Neural crest cell (in vitro differentiated cells): ENCODE data around the gene POLK. TPM values are rescaled to one million over a fixed set of nuclear protein-coding genes. Genes with fewer than 3 reads are reported as not detected.
A peak's percentile ranks its signal among the peaks of the same experiment; 100 is the strongest.

ENCODE experiments used
- DNase-seq: peaks from one replicate; pipeline ENCODE4 v3.0.0; 2021; ENCODE audit warnings: low read depth, mixed read lengths, low spot score
- H3K27ac Mint-ChIP-seq: one replicate; pipeline ENCODE4 v1.8.0; 2021; ENCODE audit warnings: mild to moderate bottlenecking, mixed read lengths; ENCODE audit not compliant: unreplicated experiment
- H3K27me3 Mint-ChIP-seq: 2 replicates; pipeline ENCODE4 v1.8.0; 2021; ENCODE audit warnings: low read depth, mild to moderate bottlenecking, mixed read lengths
- H3K36me3 Mint-ChIP-seq: 2 replicates; pipeline ENCODE4 v1.8.0; 2021; ENCODE audit warnings: low read depth, mild to moderate bottlenecking, mixed read lengths
- H3K4me1 Mint-ChIP-seq: 2 replicates; pipeline ENCODE4 v1.8.0; 2021; ENCODE audit warnings: mixed read lengths
- H3K4me3 Mint-ChIP-seq: one replicate; pipeline ENCODE4 v1.8.0; 2021; ENCODE audit warnings: mild to moderate bottlenecking, mixed read lengths
- H3K9me3 Mint-ChIP-seq: 2 replicates; pipeline ENCODE4 v1.8.0; 2021; ENCODE audit warnings: mixed read lengths
- long read RNA-seq: library from polyadenylated mRNA; unstranded; transcript quantifications from one replicate; pipeline ENCODE4 v2.0.0, GENCODE V29; 2020
- total RNA-seq: library from RNA; stranded (reverse); gene quantifications from 2 replicates; pipeline ENCODE4 v1.2.1, GENCODE V29; 2021
- TF ChIP-seq, protein P1 (sequence below): fragments of 200-600 bp; sonication (generic); conservative IDR thresholded peaks from 2 replicates; pipeline ENCODE4 v1.5.0; 2021; ENCODE audit warnings: antibody characterized with exemption, mild to moderate bottlenecking

Gene POLK
- 19.7 and 20.0 TPM in 2 replicates for total RNA-seq
- long read RNA-seq, full-length matches to known transcripts = 14 of 60 reads
- long read RNA-seq, partial matches to known transcripts = 28 of 60 reads
- long read RNA-seq, other reads (novel, unspliced or antisense) = 18 of 60 reads

GRCh38 chr5:75511435-75512382 is at the start of gene POLK, which contains the start of gene CERT1:
Gene POLK (plus strand): TSS chr5:75511891.
Gene CERT1 (minus strand): TSS chr5:75511629. CDS start chr5:75511207, 422 bp downstream.
- Mint-ChIP-seq H3K36me3 (peaks cover 3% of the 10 kb centered on the region), H3K4me3 (peak within 1 kb of the TSS; percentile 99), H3K4me1 (peaks cover 41% of the 10 kb centered on the region), H3K27ac (peak within 1 kb of the TSS; percentile 99), H3K9me3 (peaks cover 4% of the 10 kb centered on the region), H3K27me3 (no peaks in the 10 kb centered on the region)
- peak; percentile 90 for DNase-seq
- TF ChIP-seq, protein P1, sequence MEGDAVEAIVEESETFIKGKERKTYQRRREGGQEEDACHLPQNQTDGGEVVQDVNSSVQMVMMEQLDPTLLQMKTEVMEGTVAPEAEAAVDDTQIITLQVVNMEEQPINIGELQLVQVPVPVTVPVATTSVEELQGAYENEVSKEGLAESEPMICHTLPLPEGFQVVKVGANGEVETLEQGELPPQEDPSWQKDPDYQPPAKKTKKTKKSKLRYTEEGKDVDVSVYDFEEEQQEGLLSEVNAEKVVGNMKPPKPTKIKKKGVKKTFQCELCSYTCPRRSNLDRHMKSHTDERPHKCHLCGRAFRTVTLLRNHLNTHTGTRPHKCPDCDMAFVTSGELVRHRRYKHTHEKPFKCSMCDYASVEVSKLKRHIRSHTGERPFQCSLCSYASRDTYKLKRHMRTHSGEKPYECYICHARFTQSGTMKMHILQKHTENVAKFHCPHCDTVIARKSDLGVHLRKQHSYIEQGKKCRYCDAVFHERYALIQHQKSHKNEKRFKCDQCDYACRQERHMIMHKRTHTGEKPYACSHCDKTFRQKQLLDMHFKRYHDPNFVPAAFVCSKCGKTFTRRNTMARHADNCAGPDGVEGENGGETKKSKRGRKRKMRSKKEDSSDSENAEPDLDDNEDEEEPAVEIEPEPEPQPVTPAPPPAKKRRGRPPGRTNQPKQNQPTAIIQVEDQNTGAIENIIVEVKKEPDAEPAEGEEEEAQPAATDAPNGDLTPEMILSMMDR = no peak

GRCh38 chr5:75463726-75464125 is 48.0 kb upstream of the POLK start:
- Mint-ChIP-seq H3K27ac (no peak overlapping the region), H3K36me3 (peaks cover 12% of the 10 kb centered on the region), H3K27me3 (no peaks in the 10 kb centered on the region), H3K4me1 (peaks cover 12% of the 10 kb centered on the region), H3K9me3 (no peaks in the 10 kb centered on the region), H3K4me3 (no peak overlapping the region)
- no peak for DNase-seq
- TF ChIP-seq, protein P1 = no peak

GRCh38 chr5:75465480-75465879 is 46.2 kb upstream of the POLK start:
- H3K27ac Mint-ChIP-seq = no peak overlapping the region
- TF ChIP-seq, protein P1 = no peak
- peaks cover 23% of the 10 kb centered on the region for H3K36me3 Mint-ChIP-seq
- H3K4me1 Mint-ChIP-seq = peaks cover 12% of the 10 kb centered on the region
- H3K4me3 Mint-ChIP-seq = no peak overlapping the region
- H3K27me3 Mint-ChIP-seq = no peaks in the 10 kb centered on the region
- peaks cover 11% of the 10 kb centered on the region for H3K9me3 Mint-ChIP-seq
- DNase-seq = no peak

DNA sequence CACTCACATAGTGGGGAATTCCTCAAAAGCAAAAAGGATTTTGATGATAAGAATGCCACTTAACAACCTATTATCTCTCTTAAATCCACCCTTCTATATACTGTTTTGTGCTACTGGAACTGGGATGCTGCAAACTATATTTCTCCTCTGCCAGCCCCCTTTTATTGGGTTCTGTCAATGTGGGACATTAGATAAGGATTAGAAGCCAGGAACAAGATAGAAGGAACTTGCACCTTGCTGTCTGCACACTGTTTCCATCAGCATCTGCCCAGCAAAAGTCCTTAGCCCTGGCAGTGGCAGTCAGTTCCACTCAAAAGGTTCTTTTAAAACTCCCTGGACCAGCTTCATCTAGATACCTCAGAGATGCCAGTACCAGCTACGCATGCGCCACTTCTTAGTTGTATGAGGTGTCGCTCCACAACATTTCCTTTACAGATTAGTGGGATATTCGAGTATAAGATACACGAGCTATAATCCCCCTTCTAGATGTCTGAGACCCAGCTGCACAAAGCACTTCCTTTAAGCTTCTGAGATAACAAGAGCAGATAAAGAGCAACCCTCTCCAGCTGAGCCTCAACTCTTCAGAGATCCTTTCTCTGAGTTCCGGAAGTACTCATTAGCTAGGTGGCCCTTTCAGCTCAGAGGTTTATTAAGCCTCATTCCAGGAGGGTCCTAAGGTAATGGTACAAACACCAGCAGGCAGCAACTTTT is 45.5 kb upstream of the POLK start:
- H3K27me3 Mint-ChIP-seq = no peaks in the 10 kb centered on the region
- TF ChIP-seq, protein P1 = no peak
- H3K4me1 Mint-ChIP-seq = peaks cover 12% of the 10 kb centered on the region
- H3K9me3 Mint-ChIP-seq = peaks cover 17% of the 10 kb centered on the region
- no peak for DNase-seq
- peaks cover 28% of the 10 kb centered on the region for H3K36me3 Mint-ChIP-seq
- H3K4me3 Mint-ChIP-seq = no peak overlapping the region
- H3K27ac Mint-ChIP-seq = no peak overlapping the region

DNA sequence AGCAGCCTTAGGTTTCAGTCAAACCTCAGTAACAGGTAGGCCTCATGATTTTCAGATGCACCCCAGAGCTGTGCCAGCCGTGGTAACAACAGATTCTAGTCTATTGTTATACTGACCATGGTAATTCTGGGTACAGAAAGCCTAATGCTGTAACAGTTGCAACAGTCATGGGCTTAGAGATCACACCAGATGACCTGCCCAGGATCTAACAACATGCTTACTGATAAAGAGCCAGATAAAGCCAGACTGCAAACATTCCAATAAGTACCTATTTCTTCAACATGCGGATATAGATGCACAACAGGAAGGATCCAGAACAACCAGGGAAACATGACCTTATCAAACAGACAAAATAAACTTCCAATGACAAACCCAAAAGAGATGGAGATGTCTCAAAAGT is 43.1 kb upstream of the POLK start:
- Mint-ChIP-seq H3K9me3 (peaks cover 17% of the 10 kb centered on the region), H3K36me3 (peaks cover 28% of the 10 kb centered on the region), H3K4me3 (no peak overlapping the region), H3K27me3 (no peaks in the 10 kb centered on the region), H3K27ac (no peak overlapping the region), H3K4me1 (peaks cover 12% of the 10 kb centered on the region)
- TF ChIP-seq, protein P1 = no peak
- DNase-seq = no peak
